Measurements from ENCODE around the gene ENDOG.
A peak's percentile ranks its signal among the peaks of the same experiment; 100 is the strongest.
"Not testable (repeated sequence)": the region's sequence is repeated elsewhere in the genome, so short reads cannot be mapped to it uniquely, and the experiment has no call there.

The ENDOG gene

DNA sequence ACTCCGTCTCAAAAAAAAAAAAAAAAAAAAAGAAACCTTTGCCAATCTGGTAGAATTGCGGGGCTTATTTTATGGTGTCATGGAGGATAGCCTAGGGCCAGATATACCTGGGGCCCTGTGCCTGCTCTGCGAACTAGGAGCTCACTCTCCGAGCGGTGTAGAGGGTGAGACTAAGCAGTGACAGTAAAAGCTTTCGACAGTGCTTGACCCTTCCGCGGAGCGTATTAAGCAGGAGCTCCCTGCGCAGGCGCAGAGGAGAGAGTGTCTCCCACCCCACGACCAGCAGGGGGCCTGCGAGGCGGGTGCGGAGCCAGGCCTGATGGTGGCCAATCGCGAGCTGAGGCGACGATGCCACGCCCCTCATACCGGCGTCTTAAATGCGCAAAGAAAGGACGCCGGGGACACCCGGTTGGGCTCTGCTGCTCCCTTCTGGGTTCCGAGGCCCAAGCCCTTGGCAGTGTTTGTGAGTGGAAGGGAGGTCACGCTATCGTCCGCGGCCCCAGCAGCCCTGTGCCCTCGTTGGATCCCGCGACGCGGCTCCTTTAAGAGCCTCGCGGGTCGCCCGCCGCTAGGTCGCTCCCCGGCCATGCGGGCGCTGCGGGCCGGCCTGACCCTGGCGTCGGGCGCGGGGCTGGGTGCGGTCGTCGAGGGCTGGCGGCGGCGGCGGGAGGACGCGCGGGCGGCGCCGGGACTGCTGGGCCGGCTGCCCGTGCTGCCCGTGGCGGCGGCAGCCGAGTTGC, at the start of gene ENDOG:
Gene ENDOG (plus strand): TSS at position 402 of the 740 bp plus-strand sequence. CDS start 185 bp downstream, at position 587.
- DNase-seq (ENCODE audit: low read depth in 1 of 2, low spot score in 1 of 2) = peak; percentile 89 to 95

GRCh38 chr9:128768606-128769005, 49.7 kb upstream of the ENDOG start:
- DNase-seq (ENCODE audit: low read depth in 1 of 2, low spot score in 1 of 2) = no peak

DNA sequence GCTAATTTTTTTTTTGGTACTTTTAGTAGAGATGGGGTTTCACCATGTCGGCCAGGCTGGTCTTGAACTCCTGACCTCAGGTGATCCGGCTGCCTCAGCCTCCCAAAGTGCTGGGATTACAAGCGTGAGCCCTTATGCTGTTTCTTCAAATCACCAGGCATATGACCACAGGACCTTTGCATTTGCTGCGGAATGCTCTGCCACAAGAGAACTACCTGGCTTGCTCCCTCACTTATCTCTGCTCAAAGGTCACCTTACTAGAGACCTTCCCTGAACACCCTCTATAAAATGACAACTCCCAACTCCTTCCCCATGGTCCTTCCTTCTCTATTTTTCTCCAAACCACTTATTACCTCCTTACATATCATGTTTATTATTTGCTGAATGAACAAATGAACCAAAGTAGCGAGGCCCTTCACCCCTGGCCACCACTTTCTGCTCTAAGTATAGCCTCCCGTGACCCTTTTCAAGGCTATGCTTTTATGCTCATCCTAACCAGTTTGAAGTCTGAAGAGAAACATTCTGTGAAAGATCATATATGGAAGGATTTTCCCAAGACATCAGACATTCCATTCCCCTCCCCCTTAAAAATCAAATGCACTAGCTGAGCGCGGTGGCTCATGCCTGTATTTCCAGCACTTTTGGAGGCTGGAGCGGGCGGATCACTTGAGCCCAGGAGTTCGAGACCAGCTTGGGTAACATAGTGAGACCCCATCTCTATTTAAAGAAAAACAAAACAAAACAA, 47.8 kb upstream of the ENDOG start:
- DNase-seq (ENCODE audit: low read depth in 1 of 2, low spot score in 1 of 2) = no peak

DNA sequence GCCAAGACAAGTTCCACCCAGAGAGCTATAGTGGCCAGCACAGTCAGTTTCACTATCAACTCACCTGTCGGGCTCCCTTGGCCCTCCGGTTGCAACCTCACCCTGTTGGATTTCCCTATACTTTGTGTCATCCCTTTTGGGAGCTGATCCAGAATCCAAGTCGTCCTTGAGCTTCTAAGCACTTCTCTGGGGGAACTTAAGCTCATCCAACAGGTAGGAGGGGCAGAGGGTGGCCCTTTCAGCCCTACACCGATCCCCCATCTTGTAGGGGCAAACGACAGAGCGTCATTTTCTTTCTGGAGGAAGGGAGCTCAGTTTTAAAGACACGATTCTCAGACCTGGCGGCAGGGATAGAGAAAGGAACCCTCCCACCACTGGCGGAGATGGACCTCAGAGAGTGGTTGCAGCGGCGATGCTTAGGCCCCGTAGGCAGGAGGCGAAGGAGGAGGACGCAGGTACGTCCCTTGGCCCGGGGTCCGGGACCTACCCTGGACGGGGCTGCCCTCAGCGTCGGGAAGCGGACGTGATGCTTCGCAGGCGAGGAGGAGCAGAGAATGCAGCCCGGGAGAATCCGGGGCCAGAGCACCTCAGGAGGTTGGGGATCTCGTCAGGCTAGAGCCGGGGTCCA, 47.1 kb upstream of the ENDOG start:
- DNase-seq (ENCODE audit: low read depth in 1 of 2, low spot score in 1 of 2) = no peak

GRCh38 chr9:128771745-128772519, 46.4 kb upstream of the ENDOG start, which contains the start of gene ZER1:
Gene ZER1, minus strand, starts transcription at chr9:128771927. Its CDS starts 16,362 bp downstream, at chr9:128755565.
- peak; percentile 90 for DNase-seq (ENCODE audit: low read depth in 1 of 2, low spot score in 1 of 2)

GRCh38 chr9:128773049-128773448, 45.3 kb upstream of the ENDOG start:
- no peak for DNase-seq (ENCODE audit: low read depth in 1 of 2, low spot score in 1 of 2)

DNA sequence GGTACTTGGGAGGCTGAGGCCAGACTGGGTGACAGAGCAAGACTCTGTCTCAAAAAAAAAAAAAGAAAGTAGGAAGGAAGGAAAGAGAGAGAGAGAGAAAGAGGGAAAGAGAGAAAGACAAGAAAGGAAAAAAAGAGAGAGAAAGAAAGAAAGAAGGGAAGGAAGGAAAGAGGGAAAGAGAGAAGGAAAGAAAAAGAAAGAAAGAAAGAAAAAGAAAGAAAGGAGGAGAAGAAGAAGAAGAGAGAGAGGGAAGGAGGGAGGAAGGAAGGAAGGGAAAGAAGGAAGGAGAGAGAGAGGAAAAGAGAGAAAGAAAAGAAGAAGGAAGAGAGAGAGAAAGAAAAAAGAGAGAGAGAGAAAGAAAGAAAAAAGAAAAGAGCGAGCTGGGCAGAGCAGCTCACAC, 43.5 kb upstream of the ENDOG start:
- DNase-seq (ENCODE audit: low read depth in 1 of 2, low spot score in 1 of 2) = no peak

- not testable (repeated sequence) for DNase-seq (ENCODE audit: low read depth in 1 of 2, low spot score in 1 of 2)
Measured at GRCh38 chr9:128780093-128780492, 38.2 kb upstream of the ENDOG start.

- no peak for DNase-seq (ENCODE audit: low read depth in 1 of 2, low spot score in 1 of 2)
Measured at GRCh38 chr9:128781187-128782070, 36.9 kb upstream of the ENDOG start.

DNA sequence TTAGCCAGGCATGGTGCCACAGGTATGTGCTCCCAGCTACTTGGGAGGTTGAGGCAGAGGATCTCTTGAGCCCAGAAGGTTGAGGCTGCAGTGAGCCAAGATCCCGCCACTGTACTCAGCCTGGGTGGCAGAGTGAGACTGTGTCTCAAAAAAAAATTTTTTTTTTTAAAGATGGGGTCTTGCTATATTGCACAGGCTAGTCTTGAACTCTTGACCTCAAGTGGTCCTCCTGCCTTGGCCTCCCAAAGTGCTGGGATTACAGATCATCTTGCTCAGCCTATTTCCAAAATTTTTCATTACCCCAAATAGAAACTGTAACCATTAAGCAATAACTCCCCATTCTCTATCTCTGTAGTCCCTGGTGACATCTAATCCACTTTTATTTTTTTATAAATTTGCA, 35.6 kb upstream of the ENDOG start:
- DNase-seq (ENCODE audit: low read depth in 1 of 2, low spot score in 1 of 2) = no peak

DNA sequence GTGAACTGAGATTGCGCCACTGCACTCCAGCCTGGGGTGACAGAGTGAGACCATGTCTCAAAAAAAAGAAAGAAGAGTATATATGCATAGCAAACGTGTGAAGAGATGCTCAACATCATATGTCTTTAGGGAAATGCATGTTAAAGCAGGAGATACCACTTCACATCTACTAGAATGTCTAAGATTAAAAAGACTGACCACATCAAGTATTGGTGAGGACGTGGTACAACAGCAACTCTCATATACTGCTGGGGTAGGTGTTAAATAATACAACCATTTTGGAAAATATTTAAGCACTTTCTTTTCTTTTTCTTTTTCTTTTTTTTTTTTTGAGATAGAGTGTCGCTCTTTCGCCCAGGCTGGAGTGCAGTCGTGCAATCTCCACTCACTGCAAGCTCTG, 32.9 kb upstream of the ENDOG start:
- no peak for DNase-seq (ENCODE audit: low read depth in 1 of 2, low spot score in 1 of 2)

DNA sequence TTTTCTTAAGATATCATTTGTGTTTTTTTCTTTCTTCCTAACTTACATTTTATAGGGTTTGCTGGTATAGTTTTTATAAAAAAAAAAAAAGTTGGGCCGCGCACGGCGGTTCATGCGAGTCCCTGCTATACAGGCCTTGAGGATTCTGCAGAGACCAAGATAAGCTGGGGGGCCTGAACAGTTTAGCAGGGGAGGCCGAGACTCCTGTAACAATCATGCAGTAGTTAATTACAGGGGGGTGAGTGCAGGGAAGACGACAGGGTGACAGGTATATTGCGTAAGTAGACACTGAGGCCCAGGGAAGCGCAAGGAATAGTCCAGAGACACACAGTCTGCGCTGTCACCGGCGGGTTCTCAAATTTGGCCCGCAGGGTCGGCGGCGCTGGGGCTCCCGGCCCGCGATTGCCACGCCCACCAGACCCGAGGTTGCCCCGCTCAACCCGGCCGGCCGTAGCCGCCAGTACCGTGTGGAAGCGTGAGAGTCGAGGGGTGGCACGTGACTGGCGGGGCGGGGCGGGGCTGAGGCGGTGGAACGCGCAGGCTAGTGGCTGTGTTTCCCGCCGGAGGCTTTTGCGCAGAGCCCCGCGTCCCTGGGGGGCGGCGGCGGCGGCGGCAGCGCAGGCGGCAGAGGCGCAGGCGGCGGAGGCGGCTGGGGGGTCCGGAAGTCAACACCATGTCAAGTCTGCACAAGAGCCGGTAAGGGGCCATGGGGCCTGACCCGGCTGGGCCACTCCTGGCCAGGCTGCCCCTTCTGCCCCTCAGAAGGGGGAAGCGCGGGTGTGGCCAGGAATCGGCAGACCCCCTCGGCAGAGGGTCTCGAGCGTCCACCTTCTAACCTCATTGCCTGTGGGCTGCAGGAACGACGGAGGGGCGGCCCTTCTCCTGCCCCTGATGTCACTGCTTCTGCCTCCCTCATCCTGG, 31.4 kb upstream of the ENDOG start, which contains the start of gene TBC1D13:
Gene TBC1D13 (plus strand): TSS at position 573 of the 921 bp plus-strand sequence. CDS start 101 bp downstream, at position 674.
- DNase-seq (ENCODE audit: low read depth in 1 of 2, low spot score in 1 of 2) = peak; percentile 85 to 88

DNA sequence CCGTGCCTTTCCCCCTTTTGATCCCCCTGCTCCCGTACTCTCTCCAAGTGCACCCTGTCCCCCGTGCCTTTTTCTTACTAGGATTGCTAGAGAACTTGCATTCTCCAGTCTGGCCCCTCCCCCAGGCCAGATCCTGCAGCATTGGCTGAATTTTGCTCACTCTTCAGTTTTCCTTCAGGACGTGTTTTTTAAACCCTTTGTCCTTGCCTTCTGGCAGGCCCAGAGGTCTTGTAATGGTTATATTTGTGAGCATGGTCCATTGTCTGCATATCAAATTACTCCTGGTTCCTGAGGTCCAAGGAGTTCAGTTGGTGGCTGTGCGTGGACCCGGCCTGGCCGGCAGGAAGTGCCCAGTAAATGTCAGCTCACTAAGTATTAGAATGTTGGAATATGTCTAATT, 30.6 kb upstream of the ENDOG start:
- no peak for DNase-seq (ENCODE audit: low read depth in 1 of 2, low spot score in 1 of 2)

DNA sequence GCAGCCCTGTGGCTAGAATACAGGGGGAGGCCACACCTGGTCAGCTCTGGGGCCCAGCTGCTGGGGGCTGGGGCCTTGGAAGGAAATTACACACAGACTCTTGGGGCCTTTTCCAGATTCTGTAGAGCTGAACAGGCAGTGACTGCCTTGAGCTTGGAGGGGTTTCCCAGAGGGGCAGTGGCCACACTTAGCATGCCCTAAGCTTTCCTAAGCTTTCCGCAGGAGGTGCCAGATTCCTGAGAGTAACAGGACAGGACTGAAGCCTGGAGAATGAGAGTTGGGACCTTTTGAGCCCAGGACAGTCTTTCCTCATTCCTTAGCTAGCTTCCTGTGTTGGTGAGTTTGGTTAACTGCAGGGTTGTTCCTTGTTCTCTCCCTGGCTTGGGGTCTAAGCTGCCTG, 29.9 kb upstream of the ENDOG start:
- DNase-seq (ENCODE audit: low read depth in 1 of 2, low spot score in 1 of 2) = no peak

DNA sequence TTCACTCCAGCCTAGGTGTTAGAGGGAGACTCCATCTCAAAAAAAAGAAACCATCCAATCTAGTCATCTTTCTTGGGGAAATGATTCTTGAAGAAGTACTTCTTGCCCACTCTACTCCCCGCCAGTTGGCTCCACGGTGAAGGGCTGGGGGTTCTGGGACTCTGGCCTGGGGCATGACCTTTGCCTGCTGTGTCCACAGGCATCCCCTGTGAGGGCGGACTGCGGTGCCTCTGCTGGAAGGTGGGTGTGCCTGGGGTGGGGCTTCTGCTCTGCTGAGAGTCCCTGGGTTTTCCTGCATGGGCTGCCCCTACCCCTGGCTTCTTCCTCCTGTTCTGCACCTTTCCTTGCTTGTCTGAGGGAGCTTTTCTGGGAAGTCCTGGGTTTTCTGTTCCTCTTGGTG, 27.8 kb upstream of the ENDOG start:
- no peak for DNase-seq (ENCODE audit: low read depth in 1 of 2, low spot score in 1 of 2)

DNA sequence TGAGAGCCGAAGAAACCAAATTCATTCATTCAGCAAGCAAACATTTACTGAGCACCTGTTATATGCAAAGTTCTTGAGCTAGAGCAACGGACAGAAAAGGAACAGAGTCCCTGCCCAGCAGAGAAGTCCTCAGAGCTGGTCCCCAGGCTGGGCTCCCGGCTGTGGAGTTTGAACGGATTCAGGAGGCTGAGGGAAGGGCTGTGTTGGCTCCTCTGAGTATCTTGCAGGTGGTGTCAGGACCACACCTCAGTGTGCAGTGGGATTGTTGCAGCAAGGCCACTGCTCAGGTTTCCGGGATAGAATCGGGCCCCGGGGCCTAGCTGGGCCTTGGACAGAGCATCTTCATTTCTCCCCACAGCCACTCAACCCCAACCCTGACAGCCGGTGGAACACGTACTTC, 26.2 kb upstream of the ENDOG start:
- no peak for DNase-seq (ENCODE audit: low read depth in 1 of 2, low spot score in 1 of 2)

GRCh38 chr9:128792978-128793686, 25.2 kb upstream of the ENDOG start:
- no peak for DNase-seq (ENCODE audit: low read depth in 1 of 2, low spot score in 1 of 2)

DNA sequence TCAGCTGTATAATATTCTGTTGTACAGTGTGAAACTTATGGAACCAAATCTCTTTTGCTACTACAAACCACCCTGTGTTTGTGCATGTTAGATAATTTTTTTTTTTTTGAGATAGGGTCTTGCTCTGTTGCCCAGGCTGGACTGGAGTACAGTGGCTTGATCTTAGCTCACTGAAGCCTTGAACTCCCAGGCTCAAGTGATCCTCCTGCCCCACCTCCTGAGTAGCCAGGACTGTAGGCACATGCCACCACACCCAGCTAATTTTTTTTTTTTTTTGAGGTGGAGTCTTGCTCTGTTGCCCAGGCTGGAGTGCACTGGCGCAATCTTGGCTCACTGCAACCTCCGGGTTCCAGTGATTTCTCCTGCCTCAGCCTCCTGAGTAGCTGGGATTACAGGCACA, 23.3 kb upstream of the ENDOG start:
- DNase-seq (ENCODE audit: low read depth in 1 of 2, low spot score in 1 of 2) = not testable (repeated sequence)

All from activated CD4-positive, alpha-beta T cell treated with anti-CD3 and anti-CD28 coated beads, Interleukin-2, amount 50 U/mL, for 24 hours (primary cell).